ENCODE measurements around the gene SMCP. TPM values are rescaled to one million over a fixed set of nuclear protein-coding genes. Genes with fewer than 3 reads are reported as not detected.

SMCP gene
- polyA plus RNA-seq = not detected

GRCh38 chr1:152878042-152878441, at the start of gene SMCP:
Gene SMCP (plus strand): TSS chr1:152878322. CDS start chr1:152884423, 6,101 bp downstream.
- no peaks in the 10 kb centered on the region for H3K27me3 ChIP-seq (ENCODE audit: control insufficient read depth in 1 of 2, insufficient read depth in 2 of 2, low read length in 2 of 2)
- peaks cover 0 to 5% of the 10 kb centered on the region in 2 donors for H3K4me1 ChIP-seq (ENCODE audit: control insufficient read depth in 2 of 2, insufficient read depth in 2 of 2, low read length in 1 of 2)
- H3K36me3 ChIP-seq (ENCODE audit: control insufficient read depth in 2 of 2, insufficient read depth in 2 of 2, low read length in 1 of 2) = no peaks in the 10 kb centered on the region
- H3K4me3 ChIP-seq (ENCODE audit: low read depth in 1 of 2, low read length in 2 of 2) = no peak within 1 kb of the TSS
- WGBS, 2 donors = 27 to 34% methylated on average over 1 of the region's 1 CpG
- peak within 1 kb of the TSS in 1 of 2 donors; percentile 34 for H3K27ac ChIP-seq (ENCODE audit: low read depth in 2 of 2, low read length in 1 of 2)
- H3K9me3 ChIP-seq (ENCODE audit: control insufficient read depth in 2 of 2, insufficient read depth in 1 of 2, low read depth in 1 of 2, low read length in 1 of 2) = no peaks in the 10 kb centered on the region

DNA sequence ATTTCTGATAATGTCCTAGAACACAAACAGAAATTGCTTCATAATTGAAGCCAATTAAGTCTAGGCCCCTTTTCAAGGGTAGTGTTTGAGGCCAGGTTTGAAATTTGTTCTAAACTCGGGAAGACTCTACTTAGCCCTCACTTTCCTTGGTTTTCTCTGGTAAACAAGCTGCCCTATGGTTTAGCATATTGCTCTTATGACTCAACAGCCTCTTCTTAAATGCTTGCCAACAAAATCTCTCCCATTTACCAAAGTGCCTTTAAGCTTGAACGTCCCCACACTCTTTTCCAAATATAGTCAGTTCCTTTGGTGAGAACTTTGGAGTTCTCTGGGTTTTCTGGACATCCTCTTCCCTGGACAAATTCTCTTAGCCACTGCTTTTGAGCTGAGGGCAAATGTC, 41.3 kb upstream of the SMCP start:
- no peaks in the 10 kb centered on the region for H3K4me1 ChIP-seq (ENCODE audit: control insufficient read depth in 2 of 2, insufficient read depth in 2 of 2, low read length in 1 of 2)
- no peaks in the 10 kb centered on the region for H3K36me3 ChIP-seq (ENCODE audit: control insufficient read depth in 2 of 2, insufficient read depth in 2 of 2, low read length in 1 of 2)
- 38 to 43% methylated on average over 2 of the region's 2 CpGs for WGBS, 2 donors
- H3K9me3 ChIP-seq (ENCODE audit: control insufficient read depth in 2 of 2, insufficient read depth in 1 of 2, low read depth in 1 of 2, low read length in 1 of 2) = no peaks in the 10 kb centered on the region
- no peak overlapping the region for H3K4me3 ChIP-seq (ENCODE audit: low read depth in 1 of 2, low read length in 2 of 2)
- H3K27me3 ChIP-seq (ENCODE audit: control insufficient read depth in 1 of 2, insufficient read depth in 2 of 2, low read length in 2 of 2) = no peaks in the 10 kb centered on the region
- no peak overlapping the region for H3K27ac ChIP-seq (ENCODE audit: low read depth in 2 of 2, low read length in 1 of 2)

GRCh38 chr1:152842556-152842955, 35.6 kb upstream of the SMCP start, which contains the start of gene LCE6A:
Gene LCE6A (plus strand): TSS chr1:152842856. CDS start chr1:152843521, 665 bp downstream.
- H3K27ac ChIP-seq (ENCODE audit: low read depth in 2 of 2, low read length in 1 of 2) = no peak within 1 kb of the TSS
- no peak within 1 kb of the TSS for H3K4me3 ChIP-seq (ENCODE audit: low read depth in 1 of 2, low read length in 2 of 2)
- no peaks in the 10 kb centered on the region for H3K4me1 ChIP-seq (ENCODE audit: control insufficient read depth in 2 of 2, insufficient read depth in 2 of 2, low read length in 1 of 2)
- H3K36me3 ChIP-seq (ENCODE audit: control insufficient read depth in 2 of 2, insufficient read depth in 2 of 2, low read length in 1 of 2) = no peaks in the 10 kb centered on the region
- H3K27me3 ChIP-seq (ENCODE audit: control insufficient read depth in 1 of 2, insufficient read depth in 2 of 2, low read length in 2 of 2) = no peaks in the 10 kb centered on the region
- H3K9me3 ChIP-seq (ENCODE audit: control insufficient read depth in 2 of 2, insufficient read depth in 1 of 2, low read depth in 1 of 2, low read length in 1 of 2) = no peaks in the 10 kb centered on the region
- WGBS, 2 donors = 58 to 72% methylated on average over 3 of the region's 3 CpGs

DNA sequence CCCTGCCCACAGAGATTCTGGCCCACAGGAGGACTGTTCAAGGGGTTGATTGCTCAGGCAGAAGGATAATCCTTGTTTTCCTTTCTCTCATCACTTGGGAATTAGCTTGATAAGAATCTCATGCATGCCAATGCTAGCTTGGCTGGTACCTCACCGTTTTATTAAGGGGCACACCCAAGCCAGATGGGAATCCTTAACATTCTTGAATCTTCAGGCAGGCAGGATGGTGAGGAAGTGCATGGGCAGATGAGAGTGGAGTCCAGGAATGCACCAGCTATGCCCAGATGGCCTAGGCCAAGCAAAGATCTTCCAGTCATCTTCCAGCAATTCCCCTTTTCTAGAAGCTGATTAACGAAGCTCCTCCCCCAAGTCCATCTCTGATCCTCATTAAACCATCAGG, 22.5 kb upstream of the SMCP start:
- Histone ChIP-seq H3K9me3 (ENCODE audit: control insufficient read depth in 2 of 2, insufficient read depth in 1 of 2, low read depth in 1 of 2, low read length in 1 of 2) (no peaks in the 10 kb centered on the region), H3K4me1 (ENCODE audit: control insufficient read depth in 2 of 2, insufficient read depth in 2 of 2, low read length in 1 of 2) (no peaks in the 10 kb centered on the region), H3K4me3 (ENCODE audit: low read depth in 1 of 2, low read length in 2 of 2) (no peak overlapping the region), H3K27ac (ENCODE audit: low read depth in 2 of 2, low read length in 1 of 2) (no peak overlapping the region), H3K36me3 (ENCODE audit: control insufficient read depth in 2 of 2, insufficient read depth in 2 of 2, low read length in 1 of 2) (no peaks in the 10 kb centered on the region), H3K27me3 (ENCODE audit: control insufficient read depth in 1 of 2, insufficient read depth in 2 of 2, low read length in 2 of 2) (no peaks in the 10 kb centered on the region)
- WGBS, 2 donors = 42 to 54% methylated on average over 2 of the region's 2 CpGs

DNA sequence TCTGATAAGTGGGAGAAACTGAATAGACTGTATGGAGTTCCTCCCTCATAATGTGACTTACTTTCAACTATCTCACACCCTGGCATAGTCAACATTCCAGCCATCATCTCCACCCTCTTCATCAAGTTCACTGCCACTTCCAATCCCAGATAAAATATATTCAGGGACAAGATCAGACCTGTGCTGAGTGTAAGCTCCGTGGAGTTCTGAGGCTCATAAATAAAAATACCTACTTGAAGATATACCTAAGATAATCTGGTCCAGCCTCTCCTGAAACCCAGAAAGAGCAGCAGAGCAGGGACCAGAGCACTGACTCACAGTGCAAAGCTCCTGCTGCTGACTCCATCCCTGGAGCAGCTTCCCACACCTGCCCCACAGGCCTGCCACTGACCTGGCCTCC, 20.1 kb upstream of the SMCP start:
- no peak overlapping the region for H3K4me3 ChIP-seq (ENCODE audit: low read depth in 1 of 2, low read length in 2 of 2)
- peaks cover 0 to 1% of the 10 kb centered on the region in 2 donors for H3K4me1 ChIP-seq (ENCODE audit: control insufficient read depth in 2 of 2, insufficient read depth in 2 of 2, low read length in 1 of 2)
- no peaks in the 10 kb centered on the region for H3K27me3 ChIP-seq (ENCODE audit: control insufficient read depth in 1 of 2, insufficient read depth in 2 of 2, low read length in 2 of 2)
- H3K9me3 ChIP-seq (ENCODE audit: control insufficient read depth in 2 of 2, insufficient read depth in 1 of 2, low read depth in 1 of 2, low read length in 1 of 2) = no peaks in the 10 kb centered on the region
- no peak overlapping the region for H3K27ac ChIP-seq (ENCODE audit: low read depth in 2 of 2, low read length in 1 of 2)
- H3K36me3 ChIP-seq (ENCODE audit: control insufficient read depth in 2 of 2, insufficient read depth in 2 of 2, low read length in 1 of 2) = no peaks in the 10 kb centered on the region
- WGBS, 2 donors = 49 to 50% methylated on average over 1 of the region's 1 CpG

- no peaks in the 10 kb centered on the region for H3K27me3 ChIP-seq (ENCODE audit: control insufficient read depth in 1 of 2, insufficient read depth in 2 of 2, low read length in 2 of 2)
- H3K4me1 ChIP-seq (ENCODE audit: control insufficient read depth in 2 of 2, insufficient read depth in 2 of 2, low read length in 1 of 2) = peaks cover 0 to 1% of the 10 kb centered on the region in 2 donors
- no peaks in the 10 kb centered on the region for H3K9me3 ChIP-seq (ENCODE audit: control insufficient read depth in 2 of 2, insufficient read depth in 1 of 2, low read depth in 1 of 2, low read length in 1 of 2)
- 88 to 93% methylated on average over 3 of the region's 3 CpGs for WGBS, 2 donors
- H3K27ac ChIP-seq (ENCODE audit: low read depth in 2 of 2, low read length in 1 of 2) = no peak within 1 kb of the TSS
- H3K36me3 ChIP-seq (ENCODE audit: control insufficient read depth in 2 of 2, insufficient read depth in 2 of 2, low read length in 1 of 2) = no peaks in the 10 kb centered on the region
- no peak within 1 kb of the TSS for H3K4me3 ChIP-seq (ENCODE audit: low read depth in 1 of 2, low read length in 2 of 2)
Measured at GRCh38 chr1:152859696-152860095, 18.4 kb upstream of the SMCP start, which contains the start of gene LCE7A. Gene LCE7A (plus strand): TSS chr1:152859996. CDS start chr1:152860698, 702 bp downstream.

DNA sequence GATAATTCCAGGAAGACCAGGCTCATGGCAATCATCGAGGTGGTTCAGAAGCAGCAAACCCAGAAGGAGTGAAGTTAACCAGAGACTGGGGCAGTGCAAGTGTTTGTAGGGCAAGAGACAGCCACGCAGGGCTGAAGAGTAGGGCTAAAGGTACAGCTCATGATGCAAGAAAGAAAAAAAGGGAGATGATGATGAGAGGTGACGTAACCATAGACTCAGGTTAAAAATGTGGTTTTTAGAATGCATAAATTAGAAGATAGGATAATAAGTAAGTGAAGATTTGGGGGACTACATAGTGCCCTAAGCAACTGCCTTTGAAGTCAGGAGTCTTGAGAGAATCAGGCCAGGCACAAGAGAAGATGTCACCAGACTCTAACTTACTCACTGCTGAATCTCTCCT, 18.0 kb upstream of the SMCP start:
- Histone ChIP-seq H3K4me1 (ENCODE audit: control insufficient read depth in 2 of 2, insufficient read depth in 2 of 2, low read length in 1 of 2) (peaks cover 0 to 1% of the 10 kb centered on the region in 2 donors), H3K27ac (ENCODE audit: low read depth in 2 of 2, low read length in 1 of 2) (no peak overlapping the region), H3K36me3 (ENCODE audit: control insufficient read depth in 2 of 2, insufficient read depth in 2 of 2, low read length in 1 of 2) (no peaks in the 10 kb centered on the region), H3K4me3 (ENCODE audit: low read depth in 1 of 2, low read length in 2 of 2) (no peak overlapping the region), H3K9me3 (ENCODE audit: control insufficient read depth in 2 of 2, insufficient read depth in 1 of 2, low read depth in 1 of 2, low read length in 1 of 2) (no peaks in the 10 kb centered on the region), H3K27me3 (ENCODE audit: control insufficient read depth in 1 of 2, insufficient read depth in 2 of 2, low read length in 2 of 2) (no peaks in the 10 kb centered on the region)
- 84 to 86% methylated on average over 3 of the region's 3 CpGs for WGBS, 2 donors

GRCh38 chr1:152861374-152861773, 16.7 kb upstream of the SMCP start:
- H3K27me3 ChIP-seq (ENCODE audit: control insufficient read depth in 1 of 2, insufficient read depth in 2 of 2, low read length in 2 of 2) = no peaks in the 10 kb centered on the region
- no peak overlapping the region for H3K4me3 ChIP-seq (ENCODE audit: low read depth in 1 of 2, low read length in 2 of 2)

GRCh38 chr1:152864443-152864842, 13.7 kb upstream of the SMCP start:
- Histone ChIP-seq H3K36me3 (ENCODE audit: control insufficient read depth in 2 of 2, insufficient read depth in 2 of 2, low read length in 1 of 2) (no peaks in the 10 kb centered on the region), H3K9me3 (ENCODE audit: control insufficient read depth in 2 of 2, insufficient read depth in 1 of 2, low read depth in 1 of 2, low read length in 1 of 2) (no peaks in the 10 kb centered on the region), H3K4me3 (ENCODE audit: low read depth in 1 of 2, low read length in 2 of 2) (no peak overlapping the region), H3K27me3 (ENCODE audit: control insufficient read depth in 1 of 2, insufficient read depth in 2 of 2, low read length in 2 of 2) (no peaks in the 10 kb centered on the region), H3K4me1 (ENCODE audit: control insufficient read depth in 2 of 2, insufficient read depth in 2 of 2, low read length in 1 of 2) (peaks cover 0 to 1% of the 10 kb centered on the region in 2 donors), H3K27ac (ENCODE audit: low read depth in 2 of 2, low read length in 1 of 2) (no peak overlapping the region)

More at GRCh38 chr1:152861374-152861773, 16.7 kb upstream of the SMCP start:
- Histone ChIP-seq H3K27ac (ENCODE audit: low read depth in 2 of 2, low read length in 1 of 2) (no peak overlapping the region), H3K9me3 (ENCODE audit: control insufficient read depth in 2 of 2, insufficient read depth in 1 of 2, low read depth in 1 of 2, low read length in 1 of 2) (no peaks in the 10 kb centered on the region), H3K4me1 (ENCODE audit: control insufficient read depth in 2 of 2, insufficient read depth in 2 of 2, low read length in 1 of 2) (peaks cover 0 to 1% of the 10 kb centered on the region in 2 donors), H3K36me3 (ENCODE audit: control insufficient read depth in 2 of 2, insufficient read depth in 2 of 2, low read length in 1 of 2) (no peaks in the 10 kb centered on the region)
- 74 to 88% methylated on average over 4 of the region's 4 CpGs for WGBS, 2 donors

DNA sequence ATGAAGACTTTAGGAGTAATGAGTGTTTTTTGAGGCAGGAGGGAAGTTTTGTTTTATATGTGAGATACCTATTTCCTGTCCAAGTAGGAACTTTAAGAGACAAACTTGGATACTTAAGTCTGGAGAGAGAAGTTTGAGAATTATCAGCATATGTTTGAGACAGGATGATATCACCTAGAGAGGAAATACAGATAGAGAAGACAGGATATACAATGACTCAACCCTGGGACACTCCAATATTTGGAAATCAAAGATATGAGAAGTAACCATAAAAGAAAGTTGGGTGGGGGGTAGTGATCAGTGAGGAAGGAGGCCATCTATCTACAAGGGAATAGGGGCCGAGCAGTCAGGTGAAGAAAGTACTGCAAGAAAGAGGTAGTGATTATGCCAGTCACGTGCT, 11.8 kb upstream of the SMCP start:
- Histone ChIP-seq H3K27me3 (ENCODE audit: control insufficient read depth in 1 of 2, insufficient read depth in 2 of 2, low read length in 2 of 2) (no peaks in the 10 kb centered on the region), H3K36me3 (ENCODE audit: control insufficient read depth in 2 of 2, insufficient read depth in 2 of 2, low read length in 1 of 2) (no peaks in the 10 kb centered on the region), H3K4me3 (ENCODE audit: low read depth in 1 of 2, low read length in 2 of 2) (no peak overlapping the region), H3K27ac (ENCODE audit: low read depth in 2 of 2, low read length in 1 of 2) (no peak overlapping the region), H3K4me1 (ENCODE audit: control insufficient read depth in 2 of 2, insufficient read depth in 2 of 2, low read length in 1 of 2) (peaks cover 0 to 1% of the 10 kb centered on the region in 2 donors), H3K9me3 (ENCODE audit: control insufficient read depth in 2 of 2, insufficient read depth in 1 of 2, low read depth in 1 of 2, low read length in 1 of 2) (no peaks in the 10 kb centered on the region)
- WGBS, 2 donors = 76 to 82% methylated on average over 2 of the region's 2 CpGs
